ENCODE measurements around the gene MDH2.
"Not testable (repeated sequence)": the region's sequence is repeated elsewhere in the genome, so short reads cannot be mapped to it uniquely, and the experiment has no call there.

MDH2 gene

DNA sequence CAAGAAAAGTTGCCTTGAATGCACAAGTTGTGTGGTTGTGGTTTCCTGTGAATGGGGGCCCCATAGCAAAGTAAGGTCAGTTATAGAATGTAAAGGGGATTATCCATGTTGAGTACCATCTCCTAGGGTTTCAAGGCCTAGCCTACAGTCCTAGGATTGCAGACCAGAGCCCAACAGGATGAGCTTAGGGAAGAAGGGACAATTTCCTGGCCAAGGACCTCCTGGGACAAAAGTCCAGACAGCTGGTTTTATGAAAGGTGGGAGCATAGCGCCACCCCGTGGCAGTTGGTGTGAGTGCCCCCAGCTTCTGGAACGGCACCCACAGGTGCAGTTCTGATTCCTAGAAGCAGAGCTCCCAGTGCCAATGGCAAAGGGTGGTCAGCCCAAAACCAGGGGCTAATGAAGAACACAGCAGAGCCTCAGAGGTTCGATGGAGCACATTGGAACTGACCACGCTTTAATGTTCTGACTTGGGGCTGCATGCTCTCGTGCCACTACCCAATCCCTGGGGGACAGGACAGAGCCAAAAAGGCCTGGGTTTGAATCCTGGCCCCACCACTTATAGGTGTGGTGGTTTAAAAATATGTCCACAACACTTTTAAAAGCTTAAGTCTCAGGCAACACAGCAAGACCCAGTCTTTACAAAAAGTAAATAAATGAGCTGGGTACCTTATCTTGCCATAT lies 27.7 kb upstream of the MDH2 start:
- peak; percentile 44 for DNase-seq (ENCODE audit: extremely low read depth, insufficient read length)
- TF ChIP-seq, protein P1, sequence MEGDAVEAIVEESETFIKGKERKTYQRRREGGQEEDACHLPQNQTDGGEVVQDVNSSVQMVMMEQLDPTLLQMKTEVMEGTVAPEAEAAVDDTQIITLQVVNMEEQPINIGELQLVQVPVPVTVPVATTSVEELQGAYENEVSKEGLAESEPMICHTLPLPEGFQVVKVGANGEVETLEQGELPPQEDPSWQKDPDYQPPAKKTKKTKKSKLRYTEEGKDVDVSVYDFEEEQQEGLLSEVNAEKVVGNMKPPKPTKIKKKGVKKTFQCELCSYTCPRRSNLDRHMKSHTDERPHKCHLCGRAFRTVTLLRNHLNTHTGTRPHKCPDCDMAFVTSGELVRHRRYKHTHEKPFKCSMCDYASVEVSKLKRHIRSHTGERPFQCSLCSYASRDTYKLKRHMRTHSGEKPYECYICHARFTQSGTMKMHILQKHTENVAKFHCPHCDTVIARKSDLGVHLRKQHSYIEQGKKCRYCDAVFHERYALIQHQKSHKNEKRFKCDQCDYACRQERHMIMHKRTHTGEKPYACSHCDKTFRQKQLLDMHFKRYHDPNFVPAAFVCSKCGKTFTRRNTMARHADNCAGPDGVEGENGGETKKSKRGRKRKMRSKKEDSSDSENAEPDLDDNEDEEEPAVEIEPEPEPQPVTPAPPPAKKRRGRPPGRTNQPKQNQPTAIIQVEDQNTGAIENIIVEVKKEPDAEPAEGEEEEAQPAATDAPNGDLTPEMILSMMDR (IDR thresholded peaks at IDR 0.05; ENCODE audit: insufficient read depth, low read length, poor library complexity, severe bottlenecking), result peak; percentile 91
- Histone ChIP-seq H3K4me3 (replicated peaks; ENCODE audit: low read depth, low read length) (no peak overlapping the region), H3K27me3 (replicated peaks; ENCODE audit: control insufficient read depth, insufficient read depth, low read length) (no peaks in the 10 kb centered on the region), H3K36me3 (ENCODE audit: control insufficient read depth, insufficient read depth, low read length) (peaks cover 12% of the 10 kb centered on the region)

DNA sequence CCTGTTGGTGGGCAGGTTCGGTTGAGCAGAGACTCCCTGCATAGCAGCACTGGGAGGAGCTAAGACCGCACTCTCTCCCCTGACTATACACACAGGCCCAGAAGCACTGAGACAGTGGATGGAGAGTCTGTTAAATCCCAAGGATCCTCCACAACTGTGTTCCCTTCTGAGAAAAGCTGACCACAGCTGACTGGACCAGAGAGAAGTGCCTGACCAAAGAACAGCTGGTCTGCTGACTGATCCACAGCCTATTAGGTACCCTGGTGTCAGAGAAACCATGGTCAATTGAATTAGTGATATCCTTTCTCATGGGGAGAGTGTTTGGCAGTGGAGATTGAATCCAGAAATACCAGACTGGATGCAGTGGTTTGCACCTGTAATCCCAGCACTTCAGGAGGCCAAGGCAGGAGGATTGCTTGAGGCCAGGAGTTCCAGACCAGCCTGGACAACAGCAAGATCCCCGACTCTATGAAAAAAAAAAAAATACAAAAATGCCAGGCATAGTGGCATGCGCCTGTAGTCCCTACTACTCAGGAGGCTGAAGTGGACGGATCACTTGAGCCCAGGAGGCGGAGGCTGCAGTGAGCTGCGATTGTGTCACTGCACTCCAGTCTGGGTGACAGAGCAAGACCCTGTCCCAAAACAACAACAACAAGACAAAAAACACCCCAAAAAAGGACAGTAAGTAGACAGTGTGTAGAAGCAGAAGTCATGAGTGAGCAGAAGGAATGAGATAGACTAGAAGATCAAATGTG lies 25.7 kb upstream of the MDH2 start:
- no peaks in the 10 kb centered on the region for H3K27me3 ChIP-seq (replicated peaks; ENCODE audit: control insufficient read depth, insufficient read depth, low read length)
- no peak overlapping the region for H3K4me3 ChIP-seq (replicated peaks; ENCODE audit: low read depth, low read length)
- peaks cover 10% of the 10 kb centered on the region for H3K36me3 ChIP-seq (ENCODE audit: control insufficient read depth, insufficient read depth, low read length)
- TF ChIP-seq, protein P1 (IDR thresholded peaks at IDR 0.05; ENCODE audit: insufficient read depth, low read length, poor library complexity, severe bottlenecking), result no peak
- no peak for DNase-seq (ENCODE audit: extremely low read depth, insufficient read length)

DNA sequence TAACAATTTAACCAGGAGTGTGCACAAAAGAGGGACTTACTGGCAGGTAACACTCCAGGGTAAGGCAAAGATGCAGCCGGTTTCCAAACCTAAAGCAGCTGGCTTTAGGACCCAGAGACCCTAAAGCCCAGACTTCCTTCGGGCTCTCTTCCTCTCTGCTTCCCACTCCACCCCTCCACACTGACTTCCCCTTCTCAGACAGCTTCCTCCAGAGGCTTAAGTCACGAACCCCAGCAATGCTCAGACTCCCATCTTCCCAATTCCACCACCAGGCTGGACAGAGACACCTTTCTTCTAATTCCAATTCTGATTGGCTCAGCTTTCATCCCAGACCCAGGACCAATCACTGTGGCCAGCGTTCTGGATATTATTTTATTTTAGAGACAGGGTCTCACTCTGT lies 24.9 kb upstream of the MDH2 start:
- TF ChIP-seq, protein P1 (IDR thresholded peaks at IDR 0.05; ENCODE audit: insufficient read depth, low read length, poor library complexity, severe bottlenecking), result no peak
- Histone ChIP-seq H3K27me3 (replicated peaks; ENCODE audit: control insufficient read depth, insufficient read depth, low read length) (no peaks in the 10 kb centered on the region), H3K4me3 (replicated peaks; ENCODE audit: low read depth, low read length) (no peak overlapping the region), H3K36me3 (ENCODE audit: control insufficient read depth, insufficient read depth, low read length) (peaks cover 12% of the 10 kb centered on the region)
- DNase-seq (ENCODE audit: extremely low read depth, insufficient read length), result no peak

DNA sequence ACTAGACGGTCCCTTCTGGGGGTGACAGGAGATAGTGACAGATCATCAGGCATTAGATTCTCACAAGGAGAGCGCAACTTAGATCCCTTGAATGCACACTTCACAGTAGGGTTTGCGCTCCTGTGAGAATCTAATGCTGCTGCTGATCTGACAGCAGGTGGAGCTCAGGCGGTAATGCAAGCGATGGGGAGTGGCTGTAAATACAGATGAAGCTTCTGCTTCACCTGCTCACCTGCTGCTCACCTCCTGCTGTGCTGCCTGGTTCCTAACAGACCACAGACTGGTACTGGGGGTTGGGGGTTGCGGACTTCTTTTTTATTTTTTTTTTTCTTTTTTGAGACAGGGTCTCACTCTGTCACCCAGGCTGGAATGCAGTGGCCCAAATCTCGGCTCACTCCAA lies 18.2 kb upstream of the MDH2 start:
- not testable (repeated sequence) for DNase-seq (ENCODE audit: extremely low read depth, insufficient read length); H3K36me3 ChIP-seq (ENCODE audit: control insufficient read depth, insufficient read depth, low read length)

DNA sequence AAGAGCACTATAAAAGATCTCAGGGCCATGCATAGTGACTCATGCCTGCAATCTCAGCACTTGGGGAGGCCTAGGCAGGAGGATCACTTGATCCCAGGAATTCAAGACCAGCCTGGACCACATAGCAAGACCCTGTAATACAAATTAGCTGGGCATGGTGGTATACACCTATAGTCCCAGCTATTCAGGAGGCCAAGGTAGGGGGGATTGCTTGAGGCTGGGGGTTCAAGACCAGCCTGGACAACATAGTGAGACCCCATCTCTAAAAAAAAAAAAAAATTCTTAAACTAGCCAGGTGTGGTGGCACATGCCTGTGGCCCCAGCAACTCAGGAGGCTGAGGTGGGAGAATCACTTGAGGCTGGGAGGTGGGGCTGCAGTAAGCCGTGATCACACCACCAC lies 15.9 kb upstream of the MDH2 start:
- Histone ChIP-seq H3K36me3 (ENCODE audit: control insufficient read depth, insufficient read depth, low read length) (peaks cover 7% of the 10 kb centered on the region), H3K4me3 (replicated peaks; ENCODE audit: low read depth, low read length) (no peak overlapping the region), H3K27me3 (replicated peaks; ENCODE audit: control insufficient read depth, insufficient read depth, low read length) (no peaks in the 10 kb centered on the region)
- no peak for DNase-seq (ENCODE audit: extremely low read depth, insufficient read length)
- TF ChIP-seq, protein P1 (IDR thresholded peaks at IDR 0.05; ENCODE audit: insufficient read depth, low read length, poor library complexity, severe bottlenecking), result no peak

More for the DNA sequence above, 18.2 kb upstream of the MDH2 start:
- H3K27me3 ChIP-seq (replicated peaks; ENCODE audit: control insufficient read depth, insufficient read depth, low read length); H3K4me3 ChIP-seq (replicated peaks; ENCODE audit: low read depth, low read length): not testable (repeated sequence)

DNA sequence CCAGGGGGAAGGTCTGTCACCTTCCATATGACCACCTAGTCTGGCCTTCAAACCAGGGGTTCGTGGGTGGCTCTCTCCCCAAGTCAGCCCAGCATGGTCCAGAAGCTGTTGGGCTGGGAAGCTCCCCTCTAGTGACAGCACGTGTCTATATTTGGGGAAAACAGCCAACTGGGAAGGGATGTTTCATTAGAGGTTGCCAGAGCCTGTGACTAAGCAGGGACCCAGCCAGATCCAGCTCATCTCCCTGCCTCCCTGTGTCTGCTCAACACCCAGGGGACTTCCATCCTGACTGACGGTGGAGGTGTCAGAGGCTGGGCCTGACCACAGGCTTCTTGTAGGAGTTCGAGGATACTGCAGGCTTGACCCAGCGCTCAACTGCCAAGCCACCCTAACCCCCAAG lies 10.6 kb upstream of the MDH2 start:
- no peaks in the 10 kb centered on the region for H3K27me3 ChIP-seq (replicated peaks; ENCODE audit: control insufficient read depth, insufficient read depth, low read length)
- peaks cover 7% of the 10 kb centered on the region for H3K36me3 ChIP-seq (ENCODE audit: control insufficient read depth, insufficient read depth, low read length)
- TF ChIP-seq, protein P1 (IDR thresholded peaks at IDR 0.05; ENCODE audit: insufficient read depth, low read length, poor library complexity, severe bottlenecking), result no peak
- no peak for DNase-seq (ENCODE audit: extremely low read depth, insufficient read length)
- H3K4me3 ChIP-seq (replicated peaks; ENCODE audit: low read depth, low read length), result no peak overlapping the region
